Chondrocyte (in vitro differentiated cells): ENCODE measurements around the gene KRTAP10-1. TPM values are rescaled to one million over a fixed set of nuclear protein-coding genes. Genes with fewer than 3 reads are reported as not detected.

Source experiments
- DNase-seq: peaks from one replicate; pipeline ENCODE4 v3.0.0; 2021; ENCODE audit warnings: mixed read lengths, low spot score
- H3K27ac Mint-ChIP-seq: one replicate; pipeline ENCODE4 v1.8.0; 2021; ENCODE audit warnings: mild to moderate bottlenecking, moderate library complexity, mixed read lengths; ENCODE audit not compliant: unreplicated experiment
- H3K27me3 Mint-ChIP-seq: 2 replicates; pipeline ENCODE4 v1.8.0; 2021; ENCODE audit warnings: low read depth, mixed read lengths
- H3K36me3 Mint-ChIP-seq: 2 replicates; pipeline ENCODE4 v1.8.0; 2021; ENCODE audit warnings: low read depth, mixed read lengths
- H3K4me1 Mint-ChIP-seq: 2 replicates; pipeline ENCODE4 v1.8.0; 2021; ENCODE audit warnings: low read depth, mild to moderate bottlenecking, mixed read lengths
- H3K4me3 Mint-ChIP-seq: one replicate; pipeline ENCODE4 v1.8.0; 2021; ENCODE audit warnings: mild to moderate bottlenecking, moderate library complexity, mixed read lengths; ENCODE audit not compliant: unreplicated experiment
- H3K9me3 Mint-ChIP-seq: 2 replicates; pipeline ENCODE4 v1.8.0; 2021; ENCODE audit warnings: low read depth, mixed read lengths
- total RNA-seq: library from RNA; stranded (reverse); gene quantifications from 3 replicates; pipeline ENCODE4 v1.2.1, GENCODE V29; 2021
- TF ChIP-seq, protein P1 (sequence below): fragments of 200-600 bp; sonication (generic); IDR thresholded peaks from 2 replicates; pipeline ENCODE4 v1.5.0; 2021; ENCODE audit warnings: antibody characterized with exemption, mild to moderate bottlenecking, moderate library complexity

The KRTAP10-1 gene
- total RNA-seq, 1 donor from 2014 or later = not detected

GRCh38 chr21:44525391-44526095 is 14.5 kb downstream of the KRTAP10-1 start:
- peaks cover 9% of the 10 kb centered on the region for H3K27me3 Mint-ChIP-seq
- DNase-seq = peak; percentile 74
- TF ChIP-seq, protein P1, sequence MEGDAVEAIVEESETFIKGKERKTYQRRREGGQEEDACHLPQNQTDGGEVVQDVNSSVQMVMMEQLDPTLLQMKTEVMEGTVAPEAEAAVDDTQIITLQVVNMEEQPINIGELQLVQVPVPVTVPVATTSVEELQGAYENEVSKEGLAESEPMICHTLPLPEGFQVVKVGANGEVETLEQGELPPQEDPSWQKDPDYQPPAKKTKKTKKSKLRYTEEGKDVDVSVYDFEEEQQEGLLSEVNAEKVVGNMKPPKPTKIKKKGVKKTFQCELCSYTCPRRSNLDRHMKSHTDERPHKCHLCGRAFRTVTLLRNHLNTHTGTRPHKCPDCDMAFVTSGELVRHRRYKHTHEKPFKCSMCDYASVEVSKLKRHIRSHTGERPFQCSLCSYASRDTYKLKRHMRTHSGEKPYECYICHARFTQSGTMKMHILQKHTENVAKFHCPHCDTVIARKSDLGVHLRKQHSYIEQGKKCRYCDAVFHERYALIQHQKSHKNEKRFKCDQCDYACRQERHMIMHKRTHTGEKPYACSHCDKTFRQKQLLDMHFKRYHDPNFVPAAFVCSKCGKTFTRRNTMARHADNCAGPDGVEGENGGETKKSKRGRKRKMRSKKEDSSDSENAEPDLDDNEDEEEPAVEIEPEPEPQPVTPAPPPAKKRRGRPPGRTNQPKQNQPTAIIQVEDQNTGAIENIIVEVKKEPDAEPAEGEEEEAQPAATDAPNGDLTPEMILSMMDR = no peak
- no peak overlapping the region for H3K27ac Mint-ChIP-seq
- H3K4me1 Mint-ChIP-seq = peaks cover 5% of the 10 kb centered on the region
- H3K36me3 Mint-ChIP-seq = no peaks in the 10 kb centered on the region
- H3K4me3 Mint-ChIP-seq = no peak overlapping the region
- H3K9me3 Mint-ChIP-seq = no peaks in the 10 kb centered on the region

- no peak for DNase-seq
- no peaks in the 10 kb centered on the region for H3K36me3 Mint-ChIP-seq
- peaks cover 4% of the 10 kb centered on the region for H3K27me3 Mint-ChIP-seq
- TF ChIP-seq, protein P1 = no peak
- peaks cover 7% of the 10 kb centered on the region for H3K4me1 Mint-ChIP-seq
- H3K4me3 Mint-ChIP-seq = no peak overlapping the region
- H3K9me3 Mint-ChIP-seq = no peaks in the 10 kb centered on the region
- no peak overlapping the region for H3K27ac Mint-ChIP-seq
Observed at GRCh38 chr21:44524414-44525371, 15.3 kb downstream of the KRTAP10-1 start.

DNA sequence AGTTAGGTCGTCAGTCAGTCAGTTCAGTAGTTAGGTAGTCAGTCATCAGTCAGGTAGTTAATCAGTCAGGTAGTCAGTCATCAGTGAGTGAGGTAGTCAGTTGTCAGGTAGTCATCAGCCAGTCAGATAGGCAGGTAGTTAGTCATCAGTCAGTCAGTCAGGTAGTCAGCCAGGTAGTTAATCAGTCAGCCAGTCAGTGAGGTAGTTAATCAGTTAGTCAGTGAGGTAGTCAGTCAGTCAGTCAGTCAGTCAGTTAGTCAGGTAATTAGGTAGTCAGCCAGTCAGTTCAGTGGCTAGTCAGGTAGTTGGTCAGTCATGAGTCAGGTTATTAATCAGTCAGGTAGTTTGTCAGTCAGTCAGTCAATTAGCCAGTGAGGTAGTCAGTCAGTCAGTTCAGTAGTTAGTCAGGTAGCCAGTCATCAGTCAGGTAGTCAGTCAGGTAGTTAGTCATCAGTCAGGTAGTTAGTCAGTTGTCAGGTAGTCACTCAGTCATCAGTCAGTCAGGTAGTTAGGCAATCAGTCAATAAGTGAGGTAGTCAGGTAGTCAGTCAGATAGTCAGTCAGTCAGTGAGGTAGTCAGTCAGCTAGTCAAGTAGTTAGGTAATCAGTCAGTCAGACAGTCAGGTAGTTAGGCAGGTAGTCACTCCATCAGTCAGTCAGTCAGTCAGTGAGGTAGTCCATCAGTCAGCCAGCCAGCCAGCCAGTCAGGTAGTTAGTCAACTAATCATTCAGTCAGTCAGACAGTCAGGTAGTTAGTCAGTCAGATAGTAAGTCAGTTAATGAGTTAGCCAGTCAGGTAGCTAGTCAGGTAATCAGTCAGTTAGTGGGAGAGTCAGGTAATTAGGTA is 16.2 kb downstream of the KRTAP10-1 start:
- TF ChIP-seq, protein P1 = no peak
- no peaks in the 10 kb centered on the region for H3K9me3 Mint-ChIP-seq
- H3K27ac Mint-ChIP-seq = no peak overlapping the region
- H3K27me3 Mint-ChIP-seq = peaks cover 4% of the 10 kb centered on the region
- peaks cover 7% of the 10 kb centered on the region for H3K4me1 Mint-ChIP-seq
- no peaks in the 10 kb centered on the region for H3K36me3 Mint-ChIP-seq
- H3K4me3 Mint-ChIP-seq = no peak overlapping the region
- DNase-seq = peak; percentile 22

DNA sequence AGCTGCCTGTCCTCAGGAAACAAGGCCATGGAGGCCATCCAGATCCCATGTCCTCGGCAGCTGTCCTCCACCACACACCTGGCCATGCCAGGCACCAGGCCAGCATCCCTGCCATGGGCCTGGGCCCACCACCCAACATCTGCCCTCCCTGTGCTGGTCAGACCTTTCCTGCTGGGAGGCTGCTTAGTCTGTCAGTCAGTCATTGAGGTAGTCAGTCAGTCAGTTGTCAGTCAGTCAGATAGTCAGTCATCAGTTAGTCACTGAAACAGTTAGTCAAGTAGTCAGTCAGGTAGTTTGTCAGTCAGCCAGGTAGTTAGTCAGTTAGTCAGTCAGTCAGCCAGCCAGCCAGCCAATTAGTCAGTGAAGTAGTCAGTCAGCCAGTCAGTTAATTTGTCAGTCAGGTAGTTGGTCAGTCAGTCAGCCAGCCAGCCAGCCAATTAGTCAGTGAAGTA is 17.2 kb downstream of the KRTAP10-1 start:
- H3K9me3 Mint-ChIP-seq = no peaks in the 10 kb centered on the region
- peaks cover 5% of the 10 kb centered on the region for H3K27me3 Mint-ChIP-seq
- no peak overlapping the region for H3K27ac Mint-ChIP-seq
- H3K4me3 Mint-ChIP-seq = no peak overlapping the region
- H3K4me1 Mint-ChIP-seq = peaks cover 7% of the 10 kb centered on the region
- H3K36me3 Mint-ChIP-seq = no peaks in the 10 kb centered on the region
- DNase-seq = no peak
- TF ChIP-seq, protein P1 = no peak
